Lower leg skin (tissue), 4 donors: ENCODE results near the gene RAB4B. TPM values are rescaled to one million over a fixed set of nuclear protein-coding genes. Genes with fewer than 3 reads are reported as not detected.

Experiments used
- DNase-seq, 2 donors: peaks; one replicate each; pipeline ENCODE4 v3.0.0-alpha.2; 2019; ENCODE audit warnings: low spot score in 2 of 2
- H3K4me3 ChIP-seq: fragments of 200-600 bp; sonication (generic); 2 replicates; pipeline ENCODE4 v1.5.1; 2017; ENCODE audit warnings: mild to moderate bottlenecking, low read depth; ENCODE audit not compliant: poor library complexity, severe bottlenecking
- CTCF ChIP-seq, 3 donors: fragments of 450-650 bp; IDR thresholded peaks; one replicate each; pipeline ENCODE4 v1.5.1; 2016; ENCODE audit warnings: antibody characterized with exemption in 3 of 3, mild to moderate bottlenecking in 3 of 3, moderate library complexity in 2 of 3
- POLR2A ChIP-seq, 2 donors: fragments of 450-650 bp; IDR thresholded peaks; one replicate each; pipeline ENCODE4 v1.6.1; 2016 to 2017; ENCODE audit warnings: antibody characterized with exemption in 2 of 2, mild to moderate bottlenecking in 1 of 2, moderate library complexity in 1 of 2
- WGBS, 2 donors: methylation state at CpG; one replicate each; pipeline ENCODE4 v1.1.5; 2018; 5-methylcytosine and 5-hydroxymethylcytosine counted together
- intact Hi-C: fragments of 100-400 bp; cut with DNase I; formaldehyde crosslinking; loops from one replicate; pipeline ENCODE4 v1.15.0; 2023; ENCODE audit warnings: low total_unique reads
- total RNA-seq, 4 donors: library from RNA; depleted of rRNA; stranded (reverse); fragments of >200 nt; gene quantifications; one replicate each; pipeline ENCODE4 v1.1.0, GENCODE V29; 2016

Gene RAB4B
- total RNA-seq, 4 donors from 2014 or later, result 18.7 to 22.8 (median 19.7) TPM

- intact Hi-C loops, result no loop called here
- WGBS, 2 donors, result 79 to 86% methylated on average over 16 to 17 of the region's 17 CpGs
Observed at GRCh38 chr19:40742477-40742876, 35.6 kb upstream of the RAB4B start.

GRCh38 chr19:40742886-40743285 lies 35.2 kb upstream of the RAB4B start:
- TF ChIP-seq POLR2A (IDR thresholded peaks at IDR 0.05) (no peak), CTCF (IDR thresholded peaks at IDR 0.05) (no peak)
- no peak for DNase-seq
- no peak overlapping the region for H3K4me3 ChIP-seq
- intact Hi-C loops, result no loop called here
- 89 to 94% methylated on average over 12 of the region's 12 CpGs for WGBS, 2 donors

More at GRCh38 chr19:40742477-40742876, 35.6 kb upstream of the RAB4B start:
- peak in 1 of 2 donors; percentile 86 for DNase-seq
- TF ChIP-seq CTCF (IDR thresholded peaks at IDR 0.05) (no peak), POLR2A (IDR thresholded peaks at IDR 0.05) (no peak)
- no peak overlapping the region for H3K4me3 ChIP-seq

- peak in 1 of 2 donors; percentile 72 for DNase-seq
- intact Hi-C loops, result no loop called here
- TF ChIP-seq CTCF (IDR thresholded peaks at IDR 0.05), result no peak
- TF ChIP-seq POLR2A (IDR thresholded peaks at IDR 0.05), result no peak
- H3K4me3 ChIP-seq, result no peak overlapping the region
- 94 to 96% methylated on average over 10 of the region's 10 CpGs for WGBS, 2 donors
Observed at GRCh38 chr19:40743926-40744325, 34.1 kb upstream of the RAB4B start.

- no peak overlapping the region for H3K4me3 ChIP-seq
- TF ChIP-seq POLR2A (IDR thresholded peaks at IDR 0.05) (no peak), CTCF (IDR thresholded peaks at IDR 0.05) (no peak)
- intact Hi-C loops, result no loop called here
- 75% methylated on average over 15 of the region's 17 CpGs for WGBS, 2 donors
- DNase-seq, result peak in 1 of 2 donors; percentile 83
Observed at GRCh38 chr19:40744554-40745401, 33.3 kb upstream of the RAB4B start.

- DNase-seq, result no peak
- no peak overlapping the region for H3K4me3 ChIP-seq
- TF ChIP-seq CTCF (IDR thresholded peaks at IDR 0.05), result no peak
- no peak for TF ChIP-seq POLR2A (IDR thresholded peaks at IDR 0.05)
- intact Hi-C loops, result no loop called here
- WGBS, 2 donors, result 83 to 86% methylated on average over 7 of the region's 7 CpGs
Observed at GRCh38 chr19:40745402-40745780, 32.7 kb upstream of the RAB4B start.
